ENCODE measurements around the gene BPIFB1.

BPIFB1 gene

DNA sequence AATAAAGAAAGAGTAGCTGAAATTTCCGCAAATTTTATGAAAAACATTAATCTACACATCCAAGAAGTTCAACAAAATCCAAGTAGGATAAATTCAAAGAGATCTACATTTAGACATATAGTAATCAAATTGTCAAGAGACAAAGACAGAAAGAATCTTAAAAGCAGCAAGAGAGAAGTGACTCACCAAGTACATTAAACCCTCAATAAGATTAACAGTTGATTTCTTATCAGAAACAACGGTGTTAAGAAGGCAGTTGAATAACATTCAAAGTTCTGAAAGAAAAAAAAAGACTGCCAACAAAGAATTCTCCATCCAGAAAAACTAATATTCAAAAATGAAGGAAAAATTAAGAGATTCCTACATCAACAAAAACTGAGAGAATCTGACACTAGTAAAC, 28.0 kb upstream of the BPIFB1 start:
- Mint-ChIP-seq H3K27me3 (ENCODE audit: low read depth) (peaks cover 14% of the 10 kb centered on the region), H3K27ac (no peak overlapping the region), H3K4me1 (ENCODE audit: low read depth) (no peaks in the 10 kb centered on the region), H3K9me3 (no peaks in the 10 kb centered on the region), H3K4me3 (no peak overlapping the region), H3K36me3 (ENCODE audit: low read depth) (no peaks in the 10 kb centered on the region)

DNA sequence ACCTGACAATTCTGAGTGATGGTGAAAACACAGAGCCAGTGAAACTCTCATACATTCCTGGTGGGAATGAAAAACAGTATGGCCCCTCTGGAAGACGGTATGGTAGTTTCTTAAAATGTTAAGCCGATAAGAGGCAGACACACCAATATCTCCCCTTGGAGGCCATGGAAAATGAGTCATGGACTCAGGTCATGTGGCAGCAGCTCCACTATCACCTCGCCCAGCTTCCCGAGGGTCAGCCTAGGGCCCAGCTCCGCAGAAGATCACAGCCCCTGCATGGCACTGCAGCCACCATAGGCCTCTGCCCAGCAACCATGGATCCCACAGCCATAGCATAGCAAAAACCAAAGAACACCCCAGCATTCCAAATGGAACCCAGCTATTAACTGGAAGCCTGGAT, 25.8 kb upstream of the BPIFB1 start:
- H3K4me3 Mint-ChIP-seq: no peak overlapping the region
- H3K27ac Mint-ChIP-seq: no peak overlapping the region
- no peaks in the 10 kb centered on the region for H3K36me3 Mint-ChIP-seq (ENCODE audit: low read depth)
- no peaks in the 10 kb centered on the region for H3K4me1 Mint-ChIP-seq (ENCODE audit: low read depth)
- no peaks in the 10 kb centered on the region for H3K9me3 Mint-ChIP-seq
- H3K27me3 Mint-ChIP-seq (ENCODE audit: low read depth): peaks cover 22% of the 10 kb centered on the region

DNA sequence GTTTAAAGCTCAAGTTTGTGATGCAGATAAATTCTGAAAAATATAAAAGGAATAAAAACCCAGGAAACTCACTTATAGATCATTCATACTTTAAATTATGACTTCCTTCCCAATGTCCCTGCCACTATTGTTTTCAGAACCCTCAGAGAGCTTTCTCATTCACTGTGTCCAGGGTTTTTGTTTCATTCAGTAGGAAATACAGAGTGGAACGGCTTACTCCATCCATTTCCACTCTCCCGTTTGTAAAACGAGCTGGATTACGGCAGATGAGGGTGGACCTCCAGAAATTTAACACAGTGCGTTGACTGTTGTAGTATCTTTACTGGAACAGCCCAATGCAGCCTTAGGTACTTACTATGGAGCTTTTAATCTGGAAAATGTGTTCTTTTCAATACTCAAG, 23.6 kb upstream of the BPIFB1 start:
- Mint-ChIP-seq H3K4me3 (no peak overlapping the region), H3K27ac (no peak overlapping the region), H3K27me3 (ENCODE audit: low read depth) (peaks cover 19% of the 10 kb centered on the region), H3K4me1 (ENCODE audit: low read depth) (no peaks in the 10 kb centered on the region), H3K36me3 (ENCODE audit: low read depth) (no peaks in the 10 kb centered on the region), H3K9me3 (no peaks in the 10 kb centered on the region)

DNA sequence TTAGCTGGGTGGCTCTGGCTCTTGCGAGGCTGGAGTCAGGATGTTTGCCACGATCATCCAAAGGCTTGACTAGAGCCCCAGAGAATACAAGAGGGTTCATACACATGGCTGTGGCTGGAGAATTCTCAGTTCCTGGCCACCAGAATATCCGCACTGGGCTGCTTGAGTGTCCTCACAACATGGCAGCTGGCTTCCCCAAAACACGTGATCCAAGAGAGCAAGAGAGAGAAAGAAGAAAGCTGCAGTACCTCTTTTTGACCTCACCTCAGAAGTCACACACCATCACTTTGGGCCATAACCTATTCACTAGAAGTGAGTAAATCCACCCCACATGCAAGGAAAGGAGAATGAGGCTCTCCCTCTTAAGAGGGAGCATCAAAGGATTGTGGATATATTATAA, 21.5 kb upstream of the BPIFB1 start:
- Mint-ChIP-seq H3K4me3 (no peak overlapping the region), H3K4me1 (ENCODE audit: low read depth) (no peaks in the 10 kb centered on the region), H3K27me3 (ENCODE audit: low read depth) (peaks cover 11% of the 10 kb centered on the region), H3K36me3 (ENCODE audit: low read depth) (no peaks in the 10 kb centered on the region), H3K9me3 (no peaks in the 10 kb centered on the region), H3K27ac (no peak overlapping the region)

DNA sequence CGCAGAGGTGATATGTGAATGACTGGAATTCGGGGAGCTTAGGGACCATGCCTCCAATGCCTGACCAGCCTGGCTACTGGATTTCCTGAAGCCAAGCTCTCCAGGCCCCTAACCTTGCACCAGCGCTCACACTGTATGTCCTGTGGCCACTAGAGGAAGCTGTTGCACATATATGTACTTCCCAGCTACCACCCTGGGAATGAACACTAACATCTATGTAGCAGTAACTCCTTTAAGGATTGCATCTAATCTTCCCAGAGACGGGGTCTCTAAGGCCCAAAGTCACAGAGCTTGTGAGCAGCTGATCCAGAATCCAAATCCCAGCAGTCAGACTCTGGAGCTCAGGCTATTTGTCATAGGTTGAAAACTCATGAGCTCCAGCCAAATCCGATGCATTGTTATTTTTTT, 20.4 kb upstream of the BPIFB1 start:
- H3K4me3 Mint-ChIP-seq: no peak overlapping the region
- H3K27ac Mint-ChIP-seq: no peak overlapping the region
- H3K9me3 Mint-ChIP-seq: no peaks in the 10 kb centered on the region
- peaks cover 8% of the 10 kb centered on the region for H3K27me3 Mint-ChIP-seq (ENCODE audit: low read depth)
- no peaks in the 10 kb centered on the region for H3K36me3 Mint-ChIP-seq (ENCODE audit: low read depth)
- H3K4me1 Mint-ChIP-seq (ENCODE audit: low read depth): no peaks in the 10 kb centered on the region

DNA sequence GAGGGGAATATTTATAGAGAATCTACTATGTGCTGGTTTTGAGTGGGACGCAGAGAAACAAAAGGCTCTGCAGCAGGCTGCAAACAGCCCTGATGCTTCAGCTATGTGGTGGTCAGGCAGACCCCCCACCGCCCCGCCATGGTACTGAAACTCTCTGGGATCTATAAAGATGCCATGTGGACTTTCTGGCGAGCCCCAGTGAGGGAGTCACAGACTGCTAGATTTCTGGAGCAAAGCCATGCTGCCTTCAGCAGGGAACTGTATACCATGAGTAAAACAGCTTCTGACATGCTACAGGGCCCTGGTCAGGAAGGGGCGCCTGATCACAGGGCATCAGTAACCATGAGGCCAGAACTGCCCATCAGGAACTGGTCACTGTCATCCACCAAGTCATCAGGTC, 19.2 kb upstream of the BPIFB1 start:
- H3K4me3 Mint-ChIP-seq: no peak overlapping the region

DNA sequence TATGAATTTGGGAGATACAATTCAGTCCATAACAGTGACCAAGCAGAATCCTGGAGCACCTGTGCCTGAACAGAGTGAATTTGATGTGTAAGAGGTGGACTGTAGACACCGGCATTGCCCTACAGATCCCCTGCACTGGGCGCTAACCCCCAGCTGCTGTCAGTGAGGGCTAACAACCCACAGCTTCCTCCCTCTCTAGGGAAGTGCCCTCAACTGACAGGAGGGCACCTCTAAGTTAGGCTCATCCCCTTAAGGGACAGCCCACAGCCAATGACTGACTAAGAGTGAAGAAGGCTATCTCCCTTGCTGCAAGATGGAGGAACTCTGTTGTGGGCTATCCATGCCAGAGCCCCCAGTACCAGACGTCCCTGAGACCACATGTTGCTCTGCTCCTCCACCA, 15.3 kb upstream of the BPIFB1 start:
- H3K27me3 Mint-ChIP-seq (ENCODE audit: low read depth): peaks cover 4% of the 10 kb centered on the region
- H3K36me3 Mint-ChIP-seq (ENCODE audit: low read depth): no peaks in the 10 kb centered on the region
- H3K9me3 Mint-ChIP-seq: no peaks in the 10 kb centered on the region
- H3K4me3 Mint-ChIP-seq: no peak overlapping the region
- no peak overlapping the region for H3K27ac Mint-ChIP-seq
- H3K4me1 Mint-ChIP-seq (ENCODE audit: low read depth): no peaks in the 10 kb centered on the region

More for the DNA sequence above, 19.2 kb upstream of the BPIFB1 start:
- Mint-ChIP-seq H3K4me1 (ENCODE audit: low read depth) (no peaks in the 10 kb centered on the region), H3K36me3 (ENCODE audit: low read depth) (no peaks in the 10 kb centered on the region), H3K27me3 (ENCODE audit: low read depth) (peaks cover 12% of the 10 kb centered on the region), H3K9me3 (no peaks in the 10 kb centered on the region), H3K27ac (no peak overlapping the region)

DNA sequence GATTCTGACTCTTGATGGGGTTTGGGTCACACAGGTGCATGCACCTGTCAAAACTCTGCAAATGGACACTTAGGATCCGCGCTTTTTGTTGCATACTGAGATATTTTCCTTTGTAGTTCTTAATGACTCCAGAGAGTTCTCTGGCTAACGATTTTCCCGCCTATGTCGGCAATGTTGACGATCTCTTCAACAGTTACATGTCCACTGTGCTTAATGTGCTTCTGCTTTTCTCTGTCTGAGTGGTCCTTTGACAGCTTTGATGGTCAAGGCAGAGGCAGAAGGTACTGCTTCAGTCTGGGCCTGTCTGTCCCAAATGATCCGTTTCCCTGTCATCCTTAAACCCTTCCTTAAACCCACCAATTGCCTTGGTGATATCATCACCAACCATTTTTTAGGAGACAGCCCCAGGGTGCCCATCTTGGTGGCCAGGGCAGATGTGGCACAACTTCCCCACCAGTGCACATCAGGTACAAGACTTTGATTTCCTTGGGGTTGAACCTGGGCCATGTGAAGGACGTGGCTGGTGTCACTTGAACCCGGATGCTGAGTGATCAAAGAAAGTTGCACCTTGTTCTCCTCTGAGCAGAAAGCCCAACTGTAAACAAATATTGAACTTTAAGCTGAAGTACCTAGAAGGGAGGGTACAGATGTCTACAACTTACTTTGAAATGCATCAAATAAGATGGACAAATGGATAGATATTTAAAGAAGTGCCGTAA, 10.7 kb upstream of the BPIFB1 start:
- H3K36me3 Mint-ChIP-seq (ENCODE audit: low read depth): no peaks in the 10 kb centered on the region
- peaks cover 8% of the 10 kb centered on the region for H3K27me3 Mint-ChIP-seq (ENCODE audit: low read depth)
- H3K9me3 Mint-ChIP-seq: no peaks in the 10 kb centered on the region
- H3K27ac Mint-ChIP-seq: no peak overlapping the region
- no peak overlapping the region for H3K4me3 Mint-ChIP-seq
- no peaks in the 10 kb centered on the region for H3K4me1 Mint-ChIP-seq (ENCODE audit: low read depth)

DNA sequence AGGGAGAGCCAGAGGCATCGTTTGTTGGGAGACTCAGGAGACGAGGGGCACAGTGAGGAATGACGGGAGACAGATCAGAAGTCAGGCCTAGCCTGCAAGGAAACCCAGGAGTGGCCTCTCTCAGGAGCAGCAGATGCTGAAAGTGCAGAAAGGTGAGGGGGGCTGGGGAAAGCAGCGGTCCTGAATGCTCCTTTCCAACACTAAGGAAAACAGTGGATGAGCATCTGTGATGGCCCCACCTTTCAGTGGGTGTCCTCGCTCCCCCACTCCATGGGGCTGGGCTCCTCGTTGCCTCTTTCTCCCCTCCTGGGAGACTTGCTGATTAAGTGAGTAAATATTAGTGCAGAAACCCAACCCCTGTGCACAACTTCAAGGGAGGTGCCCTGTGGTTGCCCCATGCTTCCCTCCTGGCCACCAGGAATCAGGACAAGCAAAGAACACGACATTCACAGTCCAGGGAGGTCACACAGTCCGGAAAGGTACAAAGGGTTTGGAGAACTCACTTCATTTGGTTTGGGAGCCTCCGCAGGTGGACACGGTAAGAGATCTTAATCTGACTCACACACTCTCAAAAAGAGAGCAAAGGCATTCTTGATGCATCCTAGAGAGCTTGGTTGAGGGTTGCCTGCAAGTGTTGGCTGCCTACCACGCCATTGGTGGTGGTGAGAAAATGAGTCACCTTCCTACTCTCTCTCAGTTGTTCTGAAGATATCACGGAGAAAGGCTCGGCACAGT, 9.7 kb upstream of the BPIFB1 start:
- Mint-ChIP-seq H3K36me3 (ENCODE audit: low read depth) (no peaks in the 10 kb centered on the region), H3K27ac (no peak overlapping the region), H3K27me3 (ENCODE audit: low read depth) (peaks cover 4% of the 10 kb centered on the region), H3K9me3 (no peaks in the 10 kb centered on the region), H3K4me3 (no peak overlapping the region), H3K4me1 (ENCODE audit: low read depth) (no peaks in the 10 kb centered on the region)

DNA sequence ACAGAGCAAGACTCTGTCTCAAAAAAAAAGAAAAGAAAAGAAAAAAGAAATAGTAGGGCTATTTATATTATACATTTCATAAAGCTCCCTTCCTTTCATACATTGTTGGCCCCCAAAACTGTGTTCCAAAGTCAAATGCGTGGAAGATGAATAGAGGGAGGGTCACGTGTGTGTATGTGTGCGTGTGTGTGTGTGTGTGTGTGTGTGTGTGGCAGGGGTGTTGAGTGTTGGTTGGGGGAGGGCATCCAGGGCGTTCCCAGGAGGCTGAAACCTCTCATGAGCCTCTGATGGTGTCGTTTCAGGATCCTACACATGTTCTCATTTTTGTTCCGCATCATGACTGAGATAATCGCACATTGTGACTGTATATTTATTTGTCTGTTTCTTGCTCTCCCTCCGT, 7.8 kb upstream of the BPIFB1 start:
- no peaks in the 10 kb centered on the region for H3K4me1 Mint-ChIP-seq (ENCODE audit: low read depth)
- no peak overlapping the region for H3K4me3 Mint-ChIP-seq
- peaks cover 4% of the 10 kb centered on the region for H3K27me3 Mint-ChIP-seq (ENCODE audit: low read depth)
- no peaks in the 10 kb centered on the region for H3K36me3 Mint-ChIP-seq (ENCODE audit: low read depth)
- no peak overlapping the region for H3K27ac Mint-ChIP-seq
- no peaks in the 10 kb centered on the region for H3K9me3 Mint-ChIP-seq

DNA sequence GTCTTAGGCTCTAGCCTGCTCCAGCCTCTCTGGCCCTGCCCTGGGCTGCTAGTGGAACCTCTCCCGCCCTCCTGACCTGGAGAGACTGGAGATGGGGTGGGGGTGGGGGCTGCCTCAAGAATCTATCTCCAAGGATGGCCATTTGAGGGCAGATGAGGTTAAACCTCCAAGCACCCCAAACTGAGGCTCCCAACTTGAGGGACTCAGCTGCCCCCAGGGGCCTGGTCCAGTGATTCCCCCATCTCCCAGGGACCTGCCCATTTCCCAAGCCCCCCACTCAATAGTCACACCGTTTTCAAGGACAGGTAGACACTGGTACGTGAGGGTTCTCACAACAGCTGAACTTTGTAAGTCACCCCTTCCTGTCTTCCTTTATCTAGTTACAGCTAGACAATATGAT, 7.1 kb upstream of the BPIFB1 start:
- Mint-ChIP-seq H3K4me1 (ENCODE audit: low read depth) (no peaks in the 10 kb centered on the region), H3K9me3 (no peaks in the 10 kb centered on the region), H3K4me3 (no peak overlapping the region), H3K27ac (no peak overlapping the region), H3K36me3 (ENCODE audit: low read depth) (no peaks in the 10 kb centered on the region), H3K27me3 (ENCODE audit: low read depth) (peaks cover 4% of the 10 kb centered on the region)

DNA sequence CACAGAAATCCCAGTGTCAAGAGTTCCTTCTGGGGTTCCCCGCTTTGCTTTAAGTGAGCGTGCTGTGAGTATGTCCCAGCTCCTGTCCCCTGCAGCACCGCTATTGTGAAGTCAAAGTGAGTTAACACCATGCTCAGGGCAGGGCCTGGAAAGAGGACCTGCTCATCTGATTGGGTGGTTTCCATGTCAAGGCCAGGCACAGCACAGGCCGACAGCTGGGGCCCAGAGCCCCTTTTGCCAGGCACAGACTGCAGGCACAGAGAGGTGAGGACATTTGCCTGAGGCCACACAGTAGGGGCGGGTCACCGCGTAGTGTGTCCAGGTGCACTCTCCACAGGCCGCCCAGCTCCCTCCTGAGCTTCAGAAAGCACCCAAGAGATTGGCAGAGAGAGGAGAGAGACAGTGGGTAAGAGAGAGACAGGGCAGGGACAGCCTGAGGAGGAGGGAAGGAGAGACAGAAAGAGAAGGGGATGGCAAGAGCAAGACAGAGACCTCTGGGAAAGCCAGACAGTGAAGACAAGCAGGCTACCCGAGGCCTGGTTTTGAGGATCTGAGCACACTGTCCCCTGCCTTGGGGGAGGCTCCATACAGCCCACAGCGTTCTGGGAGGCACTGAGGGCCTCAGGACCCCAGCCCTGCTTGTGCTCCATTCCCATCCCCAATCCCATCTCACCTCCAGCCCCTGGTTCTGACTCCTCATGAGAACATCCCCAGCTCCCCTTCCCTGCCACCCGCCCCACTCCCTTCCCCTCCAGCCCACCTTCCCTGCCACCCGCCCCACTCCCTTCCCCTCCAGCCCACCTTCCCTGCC, 6.5 kb upstream of the BPIFB1 start:
- Mint-ChIP-seq H3K27ac (no peak overlapping the region), H3K4me3 (no peak overlapping the region), H3K9me3 (no peaks in the 10 kb centered on the region), H3K4me1 (ENCODE audit: low read depth) (no peaks in the 10 kb centered on the region), H3K36me3 (ENCODE audit: low read depth) (no peaks in the 10 kb centered on the region), H3K27me3 (ENCODE audit: low read depth) (peaks cover 4% of the 10 kb centered on the region)

DNA sequence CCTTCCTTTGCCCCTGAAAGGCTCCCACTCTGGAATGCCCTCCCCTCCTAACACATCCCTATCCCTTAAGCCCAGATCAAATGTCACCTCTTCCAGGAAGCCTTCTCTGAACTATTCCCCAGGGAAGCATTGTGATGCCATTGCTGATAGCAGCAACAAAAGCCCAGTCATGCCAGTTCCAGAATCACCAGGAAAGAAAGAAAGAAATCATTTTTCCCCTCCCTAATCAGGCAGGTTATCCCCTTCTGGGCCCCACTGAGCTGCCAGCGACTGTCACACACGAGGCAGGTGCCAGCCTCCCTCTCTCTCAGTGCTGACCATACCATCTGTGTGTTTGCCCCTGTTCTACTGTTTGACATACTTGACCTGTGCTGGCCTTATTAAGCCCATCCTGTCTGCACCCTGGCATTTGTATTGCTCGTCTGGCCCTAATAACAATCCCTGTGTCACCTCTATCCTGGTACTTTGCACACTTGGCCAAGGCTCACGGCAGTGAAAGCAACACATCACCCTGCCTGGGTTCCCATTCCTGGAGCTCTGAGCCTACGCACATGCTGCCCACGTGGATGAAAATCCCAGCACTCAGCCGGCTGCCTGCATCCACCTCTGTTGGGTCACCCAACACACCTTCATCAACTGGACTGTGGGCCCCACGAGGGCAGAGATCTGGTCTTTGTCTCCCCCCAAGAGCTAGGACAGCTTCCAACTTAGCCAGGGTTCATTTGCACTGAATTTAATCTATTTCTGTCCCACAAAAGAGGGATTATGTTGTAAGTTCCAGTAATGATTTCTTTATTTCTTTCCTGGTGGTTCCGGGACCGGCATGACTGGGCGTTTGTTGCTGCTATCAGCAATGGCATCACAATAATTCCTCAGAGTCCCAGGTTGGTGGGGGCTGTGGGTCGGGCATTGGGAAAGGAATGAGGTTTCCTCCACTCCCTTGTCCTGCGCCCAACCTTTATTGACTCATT, 5.3 kb upstream of the BPIFB1 start:
- H3K27me3 Mint-ChIP-seq (ENCODE audit: low read depth): peaks cover 4% of the 10 kb centered on the region
- H3K36me3 Mint-ChIP-seq (ENCODE audit: low read depth): no peaks in the 10 kb centered on the region
- no peaks in the 10 kb centered on the region for H3K4me1 Mint-ChIP-seq (ENCODE audit: low read depth)
- no peak overlapping the region for H3K4me3 Mint-ChIP-seq
- H3K9me3 Mint-ChIP-seq: no peaks in the 10 kb centered on the region
- no peak overlapping the region for H3K27ac Mint-ChIP-seq

DNA sequence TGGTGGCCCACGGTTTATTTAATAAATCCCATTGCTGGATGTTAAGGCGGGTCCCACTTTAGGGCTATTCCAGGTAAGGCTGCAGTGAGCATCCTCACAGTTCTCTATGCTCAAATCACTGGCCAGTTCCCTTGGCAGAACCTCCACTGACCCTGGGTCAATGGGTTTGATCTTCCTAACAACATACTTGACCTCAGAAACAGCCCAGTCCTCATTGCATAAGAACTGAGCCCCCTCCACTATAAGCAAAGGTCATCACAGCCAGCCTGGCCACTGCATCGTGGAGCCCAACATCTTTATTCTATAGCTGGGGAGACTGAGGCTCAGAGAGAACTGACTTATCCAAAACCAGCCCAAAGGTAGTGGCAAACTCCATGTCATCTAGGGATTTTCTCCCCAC, 4.3 kb upstream of the BPIFB1 start:
- Mint-ChIP-seq H3K9me3 (no peaks in the 10 kb centered on the region), H3K36me3 (ENCODE audit: low read depth) (no peaks in the 10 kb centered on the region), H3K27me3 (ENCODE audit: low read depth) (peaks cover 7% of the 10 kb centered on the region)

More for the DNA sequence above, 4.3 kb upstream of the BPIFB1 start:
- H3K4me3 Mint-ChIP-seq: no peak overlapping the region
- H3K27ac Mint-ChIP-seq: no peak overlapping the region
- H3K4me1 Mint-ChIP-seq (ENCODE audit: low read depth): no peaks in the 10 kb centered on the region

All from T-helper 1 cell treated with Interleukin-12 subunit alpha and Interleukin-12 subunit beta and Interleukin-4 antibody, amounts not matched to agents 30 μg/mL and 1 μg/mL, for 36 hours (primary cell).